K562 (cell line): Measurements from ENCODE around the gene C16orf96. TPM values are rescaled to one million over a fixed set of nuclear protein-coding genes. Genes with fewer than 3 reads are reported as not detected.

ENCODE experiments used
- C11orf30 ChIP-seq: fragments of 450-650 bp; IDR thresholded peaks from 2 replicates; pipeline ENCODE4 v1.6.1; 2016; ENCODE audit warnings: low read depth, mild to moderate bottlenecking
- CAMTA2 ChIP-seq: fragments of 250-450 bp; sonication (Bioruptor Pico); conservative IDR thresholded peaks from 2 replicates; pipeline ENCODE4 v1.5.1; 2022
- DPF2 ChIP-seq: fragments of 450-650 bp; IDR thresholded peaks from 2 replicates; pipeline ENCODE4 v1.6.1; 2016
- FOXA3 ChIP-seq, 2 experiments: fragments of 450-650 bp in 1 of 2; sonication (generic) in 1 of 2; formaldehyde crosslinking; IDR thresholded peaks in 1 of 2; conservative IDR thresholded peaks in 1 of 2; 2 replicates each; pipeline versions ENCODE4 v1.4.0 to v1.8.0; 2020 to 2022; ENCODE audit warnings: mild to moderate bottlenecking in 2 of 2, missing genetic modification reagents in 1 of 2
- GTF2E2 ChIP-seq: fragments of 200-800 bp; sonication (Bioruptor generic); IDR thresholded peaks from 2 replicates; pipeline ENCODE4 v1.6.1; 2016; ENCODE audit warnings: missing genetic modification characterization, missing compliant biosample characterization
- LCOR ChIP-seq: sonication (generic); formaldehyde crosslinking; IDR thresholded peaks from 2 replicates; pipeline ENCODE4 v1.8.0; 2022; ENCODE audit warnings: mild to moderate bottlenecking, missing genetic modification reagents
- MEF2A ChIP-seq: IDR thresholded peaks from 2 replicates; pipeline ENCODE4 v1.6.1; 2011; ENCODE audit warnings: low read depth, mild to moderate bottlenecking, low read length, moderate library complexity; ENCODE audit not compliant: control insufficient read depth
- NFRKB ChIP-seq: fragments of 450-650 bp; IDR thresholded peaks from 2 replicates; pipeline ENCODE4 v1.6.1; 2016; ENCODE audit warnings: low read depth
- PCBP2 ChIP-seq: fragments of 200-400 bp; formaldehyde crosslinking; IDR thresholded peaks from 2 replicates; pipeline ENCODE4 v1.6.1; 2018; ENCODE audit warnings: low read length, low read depth, mild to moderate bottlenecking, moderate library complexity; ENCODE audit not compliant: poor library complexity, severe bottlenecking
- RB1 ChIP-seq: fragments of 450-650 bp; IDR thresholded peaks from 2 replicates; pipeline ENCODE4 v1.6.1; 2017; ENCODE audit warnings: low read depth, mild to moderate bottlenecking
- RBM39 ChIP-seq: fragments of 200-400 bp; formaldehyde crosslinking; optimal IDR thresholded peaks from 2 replicates; pipeline ENCODE3; 2018; ENCODE audit warnings: low read depth, low read length
- SRF ChIP-seq, 2 experiments: fragments of 250-450, 450-650 bp in 1 of 2; sonication (Bioruptor Pico) in 1 of 2; sonication (generic) in 1 of 2; formaldehyde crosslinking; IDR thresholded peaks; 2 replicates each; pipeline versions ENCODE4 v1.5.0 to v1.5.1; 2020 to 2022; ENCODE audit warnings: mild to moderate bottlenecking in 1 of 2, missing genetic modification reagents in 1 of 2
- STAT6 ChIP-seq: sonication (generic); formaldehyde crosslinking; IDR thresholded peaks from 2 replicates; pipeline ENCODE4 v1.8.1; 2023; ENCODE audit warnings: mild to moderate bottlenecking, missing genetic modification reagents
- TAF9B ChIP-seq: fragments of 450-650 bp; IDR thresholded peaks from 2 replicates; pipeline ENCODE4 v1.6.1; 2018; ENCODE audit warnings: mild to moderate bottlenecking; ENCODE audit not compliant: partially characterized antibody
- YBX1 ChIP-seq: fragments of 450-650 bp; IDR thresholded peaks from 2 replicates; pipeline ENCODE4 v1.7.1; 2016; ENCODE audit warnings: mild to moderate bottlenecking
- ZBTB2 ChIP-seq: fragments of 450-650 bp; IDR thresholded peaks from 2 replicates; pipeline ENCODE4 v1.6.1; 2016; ENCODE audit warnings: antibody characterized with exemption
- ZNF212 ChIP-seq: fragments of 450-650 bp; formaldehyde crosslinking; IDR thresholded peaks from 2 replicates; pipeline ENCODE4 v1.4.0; 2020; ENCODE audit warnings: mild to moderate bottlenecking
- ZNF263 ChIP-seq: sonication (generic); formaldehyde crosslinking; IDR thresholded peaks from 2 replicates; pipeline ENCODE4 v1.8.0; 2022; ENCODE audit warnings: mild to moderate bottlenecking, missing genetic modification reagents, borderline replicate concordance
- ZNF3 ChIP-seq: fragments of 250-450 bp; sonication (Bioruptor Pico); IDR thresholded peaks from 2 replicates; pipeline ENCODE4 v1.5.0; 2021; ENCODE audit warnings: mild to moderate bottlenecking, moderate library complexity
- ZNF395 ChIP-seq: fragments of 200-800 bp; sonication (Bioruptor generic); IDR thresholded peaks from 2 replicates; pipeline ENCODE4 v1.6.1; 2017; ENCODE audit warnings: missing genetic modification characterization, missing compliant biosample characterization
- ZNF444 ChIP-seq: fragments of 250-450 bp; sonication (Bioruptor Pico); IDR thresholded peaks from 2 replicates; pipeline ENCODE4 v1.4.0; 2020; ENCODE audit warnings: mild to moderate bottlenecking, moderate library complexity
- ZNF57 ChIP-seq: fragments of 450-650 bp; formaldehyde crosslinking; IDR thresholded peaks from 2 replicates; pipeline ENCODE4 v1.4.0; 2020; ENCODE audit warnings: mild to moderate bottlenecking, moderate library complexity
- ZNF76 ChIP-seq: fragments of 250-450 bp; sonication (Bioruptor Pico); IDR thresholded peaks from 2 replicates; pipeline ENCODE4 v1.4.0; 2020; ENCODE audit warnings: mild to moderate bottlenecking, moderate library complexity, borderline replicate concordance
- ZNF778 ChIP-seq: fragments of 450-650 bp; formaldehyde crosslinking; IDR thresholded peaks from 2 replicates; pipeline ENCODE4 v1.4.0; 2020; ENCODE audit warnings: mild to moderate bottlenecking, moderate library complexity
- polyA plus RNA-seq, 8 experiments: library from polyadenylated mRNA; depleted of rRNA in 4 of 8; stranded (reverse) in 5 of 8; unstranded in 3 of 8; fragments of >200 nt; fragmentation: Nextera tagmentation in 2 of 8; fragmentation: Illumina TruSeq in 1 of 8; extraction: Ambion mirVana in 2 of 8; extraction: Trizol in 1 of 8; gene quantifications; 2 replicates each; pipeline versions ENCODE4 v1.2.1 to v1.2.3, GENCODE V29; 2011 to 2014; ENCODE audit warnings: inconsistent platforms in 1 of 8, missing spikeins in 1 of 8
- total RNA-seq, 7 experiments: library from RNA; depleted of rRNA in 6 of 7; stranded (reverse); fragments of >200 nt in 6 of 7; fragmentation: Illumina TruSeq in 2 of 7; extraction: Trizol in 2 of 7; gene quantifications; 2 replicates each; pipeline versions ENCODE4 v1.2.1 to v1.2.3, GENCODE V29; 2011 to 2021; ENCODE audit warnings: low replicate concordance in 1 of 7

Gene C16orf96
- total and polyA plus RNA-seq, 9 of the 15 experiments (the other 6 are each of a cell fraction or from before 2014, with no cell fraction given): not detected

GRCh38 chr16:4615384-4616046 is 59.4 kb downstream of the C16orf96 start (continued):
- TF ChIP-seq ZNF395 (CRISPR knock-in tag) (no peak), ZBTB2 (peak; percentile 24; the same call in 1 of the 2 replicates), RBM39 (no peak), STAT6 (CRISPR knock-in tag) (no peak), CAMTA2 (CRISPR knock-in tag) (no peak), C11orf30 (no peak), NFRKB (peak; percentile 23; the same call in 1 of the 2 replicates), YBX1 (no peak), ZNF263 (CRISPR knock-in tag) (no peak), ZNF778 (CRISPR knock-in tag) (no peak), ZNF57 (CRISPR knock-in tag) (no peak; the same call in 1 of the 2 replicates), RB1 (no peak), DPF2 (0 out of 2 replicates have a peak, but pooled peaks have one; percentile 24), ZNF3 (no peak), TAF9B (no peak), SRF (CRISPR knock-in tag; IDR thresholded peaks at IDR 0.05) (no peak), ZNF212 (no peak), ZNF444 (CRISPR knock-in tag) (no peak), ZNF76 (CRISPR knock-in tag) (no peak), LCOR (CRISPR knock-in tag) (no peak), GTF2E2 (tag) (no peak; the same call in 1 of the 2 replicates), MEF2A (no peak), FOXA3 (CRISPR knock-in tag; conservative IDR thresholded peaks at IDR 0.05 in 1 of 2, IDR thresholded peaks at IDR 0.05 in 1 of 2) (no peak), PCBP2 (no peak)
